ES-I3 (cell line): ENCODE results near the gene CISTR.

ENCODE experiments used
- H3K36me3 ChIP-seq: 2 replicates; pipeline ENCODE4 v1.6.1; 2013; ENCODE audit warnings: mild to moderate bottlenecking, low read length, control low read depth, moderate library complexity; ENCODE audit not compliant: insufficient read depth
- H3K4me1 ChIP-seq: 2 replicates; pipeline ENCODE4 v1.6.1; 2013; ENCODE audit warnings: mild to moderate bottlenecking, control low read depth, low read length; ENCODE audit not compliant: insufficient read depth
- H3K9ac ChIP-seq: 2 replicates; pipeline ENCODE4 v1.6.1; 2013; ENCODE audit warnings: low read depth, mild to moderate bottlenecking, low read length, moderate library complexity
- H3K9me3 ChIP-seq: 2 replicates; pipeline ENCODE4 v1.6.1; 2013; ENCODE audit warnings: mild to moderate bottlenecking, low read length, moderate library complexity; ENCODE audit not compliant: control insufficient read depth, insufficient read depth

CISTR gene

GRCh38 chr12:53706080-53706479 lies 45.7 kb downstream of the CISTR start:
- Histone ChIP-seq H3K4me1 (no peaks in the 10 kb centered on the region), H3K9ac (no peak overlapping the region), H3K36me3 (no peaks in the 10 kb centered on the region), H3K9me3 (no peaks in the 10 kb centered on the region)

GRCh38 chr12:53703756-53704155 lies 48.0 kb downstream of the CISTR start:
- H3K36me3 ChIP-seq: no peaks in the 10 kb centered on the region
- H3K9me3 ChIP-seq: no peaks in the 10 kb centered on the region
- no peaks in the 10 kb centered on the region for H3K4me1 ChIP-seq
- no peak overlapping the region for H3K9ac ChIP-seq

GRCh38 chr12:53701518-53702264 lies 50.1 kb downstream of the CISTR start:
- H3K9me3 ChIP-seq: no peaks in the 10 kb centered on the region
- no peaks in the 10 kb centered on the region for H3K36me3 ChIP-seq
- no peak overlapping the region for H3K9ac ChIP-seq
- H3K4me1 ChIP-seq: no peaks in the 10 kb centered on the region

GRCh38 chr12:53700567-53700966 lies 51.2 kb downstream of the CISTR start:
- H3K36me3 ChIP-seq: no peaks in the 10 kb centered on the region
- H3K9ac ChIP-seq: no peak overlapping the region
- no peaks in the 10 kb centered on the region for H3K9me3 ChIP-seq
- H3K4me1 ChIP-seq: no peaks in the 10 kb centered on the region

GRCh38 chr12:53699678-53700025 lies 52.1 kb downstream of the CISTR start:
- no peaks in the 10 kb centered on the region for H3K9me3 ChIP-seq
- no peak overlapping the region for H3K9ac ChIP-seq
- H3K4me1 ChIP-seq: no peaks in the 10 kb centered on the region
- no peaks in the 10 kb centered on the region for H3K36me3 ChIP-seq

GRCh38 chr12:53698948-53699677 lies 52.7 kb downstream of the CISTR start:
- no peaks in the 10 kb centered on the region; the same call in 1 of the 2 replicates for H3K4me1 ChIP-seq
- H3K9ac ChIP-seq: no peak overlapping the region
- H3K36me3 ChIP-seq: no peaks in the 10 kb centered on the region
- no peaks in the 10 kb centered on the region for H3K9me3 ChIP-seq

GRCh38 chr12:53696655-53697331 lies 55.0 kb downstream of the CISTR start:
- peak overlapping the region; percentile 59 for H3K9ac ChIP-seq
- no peaks in the 10 kb centered on the region for H3K9me3 ChIP-seq
- no peaks in the 10 kb centered on the region; the same call in 1 of the 2 replicates for H3K4me1 ChIP-seq
- H3K36me3 ChIP-seq: no peaks in the 10 kb centered on the region
